ENCODE results near the gene OGDH.

DNA sequence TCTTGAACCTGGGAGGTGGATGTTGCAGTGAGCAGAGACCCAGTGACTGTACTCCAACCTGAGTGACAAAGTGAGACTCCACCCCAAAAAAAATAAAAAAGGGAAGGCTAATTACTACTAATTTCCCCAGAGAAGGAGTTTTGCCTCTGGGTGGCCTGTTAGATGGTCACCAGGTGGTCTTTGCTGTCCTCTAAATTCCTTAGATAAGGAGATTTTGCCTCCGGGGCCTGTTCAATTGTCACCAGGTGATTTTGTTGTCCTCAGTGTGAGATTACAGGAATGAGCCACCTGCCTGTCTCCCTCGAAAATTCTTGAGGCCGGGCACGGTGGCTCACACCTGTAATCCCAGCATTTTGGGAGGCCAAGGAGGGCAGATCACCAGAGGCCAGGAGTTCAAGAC is 117.8 kb downstream of the OGDH start:
- TF ChIP-seq GATA2 (IDR thresholded peaks at IDR 0.05; ENCODE audit: low read depth, low read length) (no peak), GATA3 (IDR thresholded peaks at IDR 0.05; ENCODE audit: low read depth, low read length) (no peak)
